ENCODE results near the gene PCBP2. TPM values are rescaled to one million over a fixed set of nuclear protein-coding genes. Genes with fewer than 3 reads are reported as not detected.

Gene PCBP2
- total RNA-seq, 2 donors from 2014 or later: 641 to 747 TPM

Other genes with a start within 250 kb of the PCBP2 start
- 10 to 100 TPM; 53.0 to 81.0 TPM for gene ITGB7, start 244.9 kb upstream of the PCBP2 start, total RNA-seq
- 10 to 100 TPM in 1 of 2 donors, 1 to 10 TPM in 1; 5.8 to 13.3 TPM for gene RARG, start 219.9 kb upstream of the PCBP2 start, total RNA-seq
- gene ESPL1, start 183.8 kb upstream of the PCBP2 start, total RNA-seq: 100 to 1,000 TPM in 1 of 2 donors, 10 to 100 TPM in 1; 35.2 to 127 TPM
- gene PFDN5, start 156.6 kb upstream of the PCBP2 start, total RNA-seq: 100 to 1,000 TPM; 199 to 233 TPM
- gene MYG1, start 152.4 kb upstream of the PCBP2 start, total RNA-seq: 10 to 100 TPM; 55.8 to 72.9 TPM
- gene AAAS, start 130.5 kb upstream of the PCBP2 start, total RNA-seq: 10 to 100 TPM; 56.7 to 96.2 TPM
- gene SP7, start 115.7 kb upstream of the PCBP2 start, total RNA-seq: not detected
- 10 to 100 TPM; 56.8 to 68.1 TPM for gene SP1, start 71.9 kb upstream of the PCBP2 start, total RNA-seq
- not detected for gene AMHR2, start 28.2 kb upstream of the PCBP2 start, total RNA-seq
- 100 to 1,000 TPM; 206 to 353 TPM for gene PRR13, start 10.4 kb upstream of the PCBP2 start, total RNA-seq
- 10 to 100 TPM; 13.1 to 13.3 TPM for gene MAP3K12, start 47.4 kb downstream of the PCBP2 start, total RNA-seq
- gene TARBP2, start 49.2 kb downstream of the PCBP2 start, total RNA-seq: 10 to 100 TPM; 33.8 to 56.7 TPM
- gene NPFF, start 55.4 kb downstream of the PCBP2 start, total RNA-seq: 1 to 10 TPM in 1 of 2 donors, not detected in 1; 1.9 TPM
- 10 to 100 TPM; 36.4 to 39.4 TPM for gene ATF7, start 174.3 kb downstream of the PCBP2 start, total RNA-seq
- gene ATP5MC2, start 224.0 kb downstream of the PCBP2 start, total RNA-seq: 100 to 1,000 TPM; 221 to 334 TPM

Measured in natural killer cell treated with Interleukin-12 subunit alpha and Interleukin-12 subunit beta and Interleukin-15 and Interleukin-18, amount 100 ng/mL, for 72 hours (primary cell).